IMR-90 (cell line): ENCODE data around the gene OTUD7B.

Experiments used
- BHLHE40 ChIP-seq: fragments of 150-350 bp; IDR thresholded peaks from 2 replicates; pipeline ENCODE4 v1.6.1; 2016; ENCODE audit warnings: mild to moderate bottlenecking, low read depth, low read length
- CEBPB ChIP-seq: IDR thresholded peaks from 2 replicates; pipeline ENCODE4 v1.6.1; 2012; ENCODE audit warnings: low read depth, low read length, improper control_type of control experiment
- CHD1 ChIP-seq: IDR thresholded peaks from 2 replicates; pipeline ENCODE4 v1.6.1; 2012; ENCODE audit warnings: low read depth, low read length, improper control_type of control experiment
- FOS ChIP-seq: fragments of 150-350 bp; IDR thresholded peaks from 2 replicates; pipeline ENCODE4 v1.6.1; 2016; ENCODE audit warnings: low read depth, low read length
- MAFK ChIP-seq: IDR thresholded peaks from 2 replicates; pipeline ENCODE4 v1.6.1; 2012; ENCODE audit warnings: low read depth, low read length, improper control_type of control experiment
- MXI1 ChIP-seq: IDR thresholded peaks from 2 replicates; pipeline ENCODE4 v1.6.1; 2012; ENCODE audit warnings: low read depth, mild to moderate bottlenecking, low read length, moderate library complexity, borderline replicate concordance
- NFE2L2 ChIP-seq: fragments of 150-350 bp; IDR thresholded peaks from 2 replicates; pipeline ENCODE4 v1.6.1; 2016; ENCODE audit warnings: low read depth, mild to moderate bottlenecking, low read length
- POLR2A ChIP-seq: IDR thresholded peaks from 2 replicates; pipeline ENCODE4 v1.6.1; 2012; ENCODE audit warnings: mild to moderate bottlenecking, low read depth, low read length
- RAD21 ChIP-seq: IDR thresholded peaks from 2 replicates; pipeline ENCODE4 v1.6.1; 2012; ENCODE audit warnings: low read length, improper control_type of control experiment
- RCOR1 ChIP-seq: IDR thresholded peaks from 2 replicates; pipeline ENCODE4 v1.6.1; 2012; ENCODE audit warnings: mild to moderate bottlenecking, low read length, improper control_type of control experiment; ENCODE audit not compliant: insufficient replicate concordance
- RFX5 ChIP-seq: IDR thresholded peaks from 2 replicates; pipeline ENCODE4 v1.8.0; 2012; ENCODE audit warnings: low read depth, mild to moderate bottlenecking, low read length, moderate library complexity
- SMC3 ChIP-seq: fragments of 150-350 bp; IDR thresholded peaks from 2 replicates; pipeline ENCODE4 v1.6.1; 2016; ENCODE audit warnings: low read depth, mild to moderate bottlenecking, antibody characterized with exemption, low read length, moderate library complexity
- TF ChIP-seq, protein P1 (sequence below): conservative IDR thresholded peaks from 2 replicates; pipeline ENCODE4 v1.5.1; 2012; ENCODE audit warnings: mild to moderate bottlenecking, low read depth, low read length, improper control_type of control experiment
- TF ChIP-seq, protein P2 (sequence below): fragments of 150-350 bp; IDR thresholded peaks from 2 replicates; pipeline ENCODE4 v1.6.1; 2017; ENCODE audit warnings: mild to moderate bottlenecking, antibody characterized with exemption, low read length, low read depth

DNA sequence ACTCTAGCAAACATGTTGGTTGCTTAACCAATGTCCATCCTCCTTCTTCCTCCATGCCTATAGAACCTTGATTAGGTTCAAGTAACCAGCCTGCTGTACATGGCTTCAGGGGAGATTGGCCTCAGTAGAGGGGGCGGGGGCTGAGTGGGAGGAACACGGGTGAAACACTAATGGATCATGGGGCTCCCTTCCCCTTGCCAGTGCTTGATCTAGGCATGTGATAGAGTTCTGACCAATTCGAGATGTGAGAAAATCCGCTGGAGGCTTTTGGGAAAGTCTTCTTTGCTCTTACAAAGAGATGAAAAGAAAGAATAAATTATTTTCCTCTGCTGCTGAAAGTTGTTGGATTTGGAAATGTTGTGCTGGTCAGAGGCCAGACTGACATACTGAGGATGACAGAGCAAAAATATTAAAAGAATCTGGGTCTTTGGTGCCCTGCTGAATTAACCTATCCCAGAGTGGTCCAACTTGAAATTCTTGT is 5.2 kb upstream of the OTUD7B start:
- TF ChIP-seq, protein P1, sequence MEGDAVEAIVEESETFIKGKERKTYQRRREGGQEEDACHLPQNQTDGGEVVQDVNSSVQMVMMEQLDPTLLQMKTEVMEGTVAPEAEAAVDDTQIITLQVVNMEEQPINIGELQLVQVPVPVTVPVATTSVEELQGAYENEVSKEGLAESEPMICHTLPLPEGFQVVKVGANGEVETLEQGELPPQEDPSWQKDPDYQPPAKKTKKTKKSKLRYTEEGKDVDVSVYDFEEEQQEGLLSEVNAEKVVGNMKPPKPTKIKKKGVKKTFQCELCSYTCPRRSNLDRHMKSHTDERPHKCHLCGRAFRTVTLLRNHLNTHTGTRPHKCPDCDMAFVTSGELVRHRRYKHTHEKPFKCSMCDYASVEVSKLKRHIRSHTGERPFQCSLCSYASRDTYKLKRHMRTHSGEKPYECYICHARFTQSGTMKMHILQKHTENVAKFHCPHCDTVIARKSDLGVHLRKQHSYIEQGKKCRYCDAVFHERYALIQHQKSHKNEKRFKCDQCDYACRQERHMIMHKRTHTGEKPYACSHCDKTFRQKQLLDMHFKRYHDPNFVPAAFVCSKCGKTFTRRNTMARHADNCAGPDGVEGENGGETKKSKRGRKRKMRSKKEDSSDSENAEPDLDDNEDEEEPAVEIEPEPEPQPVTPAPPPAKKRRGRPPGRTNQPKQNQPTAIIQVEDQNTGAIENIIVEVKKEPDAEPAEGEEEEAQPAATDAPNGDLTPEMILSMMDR, result no peak
- TF ChIP-seq RCOR1 (no peak), POLR2A (no peak), NFE2L2 (peak; percentile 40; the same call in 1 of the 2 replicates), SMC3 (no peak), RFX5 (no peak), RAD21 (no peak), MXI1 (no peak), CEBPB (no peak), FOS (no peak), CHD1 (no peak), MAFK (no peak), BHLHE40 (no peak)
- TF ChIP-seq, protein P2, sequence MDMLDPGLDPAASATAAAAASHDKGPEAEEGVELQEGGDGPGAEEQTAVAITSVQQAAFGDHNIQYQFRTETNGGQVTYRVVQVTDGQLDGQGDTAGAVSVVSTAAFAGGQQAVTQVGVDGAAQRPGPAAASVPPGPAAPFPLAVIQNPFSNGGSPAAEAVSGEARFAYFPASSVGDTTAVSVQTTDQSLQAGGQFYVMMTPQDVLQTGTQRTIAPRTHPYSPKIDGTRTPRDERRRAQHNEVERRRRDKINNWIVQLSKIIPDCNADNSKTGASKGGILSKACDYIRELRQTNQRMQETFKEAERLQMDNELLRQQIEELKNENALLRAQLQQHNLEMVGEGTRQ, result no peak
